Transverse colon (tissue), 4 donors: ENCODE measurements around the gene ZNF740. TPM values are rescaled to one million over a fixed set of nuclear protein-coding genes. Genes with fewer than 3 reads are reported as not detected.

ENCODE experiments used
- DNase-seq: peaks from one replicate; pipeline ENCODE4 v3.0.0-alpha.2; 2019
- H3K27ac ChIP-seq, 4 donors: fragments of 200-600 bp; sonication (generic); 2 replicates each; pipeline ENCODE4 v1.5.1; 2016 to 2018; ENCODE audit warnings: inconsistent platforms in 4 of 4
- H3K27me3 ChIP-seq: fragments of 200-600 bp; sonication (generic); 2 replicates; pipeline ENCODE4 v1.5.1; 2017; ENCODE audit warnings: inconsistent platforms
- H3K36me3 ChIP-seq, 4 donors: fragments of 200-600 bp; sonication (generic); 2 replicates each; pipeline ENCODE4 v1.5.1; 2017 to 2019; ENCODE audit warnings: inconsistent platforms in 4 of 4
- H3K4me1 ChIP-seq, 4 donors: fragments of 200-600 bp; sonication (generic); 2 replicates each; pipeline ENCODE4 v1.5.1; 2017 to 2020; ENCODE audit warnings: inconsistent platforms in 4 of 4
- H3K4me3 ChIP-seq, 4 donors: fragments of 200-600 bp; sonication (generic); 1 replicate in 1 of 4; 2 replicates in 3 of 4; pipeline versions ENCODE4 v1.5.1 to v1.6.1; 2017 to 2019; ENCODE audit warnings: inconsistent platforms in 4 of 4
- H3K9me3 ChIP-seq, 2 donors: fragments of 200-600 bp; sonication (generic); 2 replicates each; pipeline ENCODE4 v1.5.1; 2017 to 2019; ENCODE audit warnings: inconsistent platforms in 2 of 2
- EP300 ChIP-seq: sonication (generic); formaldehyde crosslinking; IDR thresholded peaks from one replicate; pipeline ENCODE4 v1.6.1; 2017; ENCODE audit warnings: antibody characterized with exemption, low read depth
- POLR2A ChIP-seq: fragments of 450-650 bp; IDR thresholded peaks from one replicate; pipeline ENCODE4 v1.6.1; 2016; ENCODE audit warnings: antibody characterized with exemption, mild to moderate bottlenecking, moderate library complexity
- POLR2AphosphoS5 ChIP-seq, 3 donors: sonication (generic); formaldehyde crosslinking; IDR thresholded peaks; one replicate each; pipeline ENCODE4 v1.6.1; 2016; ENCODE audit warnings: antibody characterized with exemption in 3 of 3
- WGBS, 2 donors: methylation state at CpG; one replicate each; pipeline ENCODE4 v1.1.5; 2018; ENCODE audit warnings: low coverage in 1 of 2; 5-methylcytosine and 5-hydroxymethylcytosine counted together
- in situ Hi-C, 4 donors: fragments of 200-750 bp; cut with MboI; loops; one replicate each; pipeline versions ENCODE4 v1.15.0 to v1.15.1; 2017; ENCODE audit warnings: low sequenced_read_pairs in 3 of 4, low pct_ligation_motif_present in 1 of 4, low pct_unique_long_range_greater_than_20kb in 1 of 4
- intact Hi-C: fragments of 100-400 bp; cut with DNase I; formaldehyde crosslinking; loops from one replicate; pipeline ENCODE4 v1.15.1; 2023; ENCODE audit warnings: low total_unique reads
- total RNA-seq, 4 donors: library from RNA; depleted of rRNA; stranded (reverse); fragments of >200 nt; gene quantifications; one replicate each; pipeline ENCODE4 v1.1.0, GENCODE V29; 2016
- TF ChIP-seq, protein P1 (sequence below), 5 experiments: fragments of 200-600 bp in 3 of 5; fragments of 450-650 bp in 2 of 5; sonication (generic) in 3 of 5; IDR thresholded peaks; 1 replicate in 2 of 5; 2 replicates in 3 of 5; pipeline ENCODE4 v1.5.1; 2016 to 2017; ENCODE audit warnings: antibody characterized with exemption in 5 of 5, inconsistent platforms in 3 of 5, mild to moderate bottlenecking in 2 of 5, moderate library complexity in 1 of 5

Gene ZNF740
- total RNA-seq, 4 donors from 2014 or later, result 9.7 to 21.9 (median 16.3) TPM

DNA sequence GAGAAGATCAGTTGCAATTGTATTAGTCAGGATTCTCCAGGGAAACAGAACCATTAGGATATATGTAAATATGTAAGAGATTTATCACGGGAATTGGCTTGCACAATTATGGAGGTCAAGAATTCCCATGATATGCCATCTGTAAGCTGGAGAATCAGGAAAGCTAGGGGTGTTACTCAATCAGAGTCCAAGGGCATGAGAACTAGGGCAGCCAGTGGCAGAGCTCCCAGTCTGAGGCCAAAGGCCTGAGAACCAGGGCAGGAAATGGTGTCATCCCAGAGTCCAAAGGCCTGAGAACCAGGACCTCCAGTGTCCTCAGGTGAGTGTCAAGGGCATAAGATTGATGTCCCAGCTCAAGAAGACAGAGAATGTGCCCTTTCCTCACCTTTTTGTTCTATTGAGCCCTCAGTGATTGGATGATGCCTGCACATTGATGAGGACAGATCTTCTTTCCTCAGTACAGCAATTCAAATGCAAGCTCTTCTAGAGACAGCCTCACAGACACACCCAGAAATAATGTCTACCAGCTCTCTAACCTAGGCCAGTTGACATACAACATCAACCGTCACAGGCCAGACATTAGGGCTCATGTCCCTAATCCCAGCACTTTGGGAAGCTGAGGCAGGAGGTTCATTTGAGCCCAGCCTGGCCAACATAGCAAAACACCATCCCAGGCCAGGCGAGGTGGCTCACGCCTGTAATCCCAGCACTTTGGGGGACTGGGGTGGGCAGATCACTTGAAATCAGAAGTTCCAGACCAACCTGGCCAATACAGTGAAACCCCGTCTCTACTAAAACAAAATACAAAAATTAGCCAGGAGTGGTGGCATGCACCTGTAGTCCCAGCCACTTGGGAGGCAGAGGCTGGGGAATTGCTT lies 34.9 kb upstream of the ZNF740 start:
- H3K4me1 ChIP-seq, result no peaks in the 10 kb centered on the region
- in situ Hi-C loops (no loop called here), intact Hi-C loops (no loop called here)
- TF ChIP-seq POLR2A (no peak), POLR2AphosphoS5 (IDR thresholded peaks at IDR 0.05) (no peak), EP300 (no peak)
- H3K27me3 ChIP-seq, result no peaks in the 10 kb centered on the region
- WGBS, 2 donors, result 91 to 100% methylated on average over 2 to 5 of the region's 5 CpGs
- H3K4me3 ChIP-seq, result no peak overlapping the region
- no peak overlapping the region for H3K27ac ChIP-seq
- DNase-seq, result no peak
- H3K36me3 ChIP-seq, result no peaks in the 10 kb centered on the region
- no peaks in the 10 kb centered on the region for H3K9me3 ChIP-seq

DNA sequence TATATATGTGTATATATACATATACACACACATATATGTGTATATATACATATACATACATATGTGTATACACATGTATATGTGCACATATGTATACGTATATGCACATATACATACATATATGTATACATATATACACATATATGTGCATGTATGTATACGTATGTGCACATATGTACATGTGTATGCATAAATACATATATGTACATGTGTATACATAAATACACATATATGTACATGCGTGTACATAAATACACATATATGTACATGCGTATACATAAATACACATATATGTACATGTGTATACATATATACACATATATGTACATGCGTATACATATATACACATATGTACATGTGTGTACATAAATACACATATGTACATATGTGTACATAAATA lies 33.3 kb upstream of the ZNF740 start:
- no peak for DNase-seq
- in situ Hi-C loops, result no loop called here
- Histone ChIP-seq H3K36me3 (no peaks in the 10 kb centered on the region), H3K9me3 (no peaks in the 10 kb centered on the region), H3K27me3 (no peaks in the 10 kb centered on the region), H3K4me1 (no peaks in the 10 kb centered on the region), H3K4me3 (no peak overlapping the region), H3K27ac (no peak overlapping the region)
- TF ChIP-seq, protein P1, sequence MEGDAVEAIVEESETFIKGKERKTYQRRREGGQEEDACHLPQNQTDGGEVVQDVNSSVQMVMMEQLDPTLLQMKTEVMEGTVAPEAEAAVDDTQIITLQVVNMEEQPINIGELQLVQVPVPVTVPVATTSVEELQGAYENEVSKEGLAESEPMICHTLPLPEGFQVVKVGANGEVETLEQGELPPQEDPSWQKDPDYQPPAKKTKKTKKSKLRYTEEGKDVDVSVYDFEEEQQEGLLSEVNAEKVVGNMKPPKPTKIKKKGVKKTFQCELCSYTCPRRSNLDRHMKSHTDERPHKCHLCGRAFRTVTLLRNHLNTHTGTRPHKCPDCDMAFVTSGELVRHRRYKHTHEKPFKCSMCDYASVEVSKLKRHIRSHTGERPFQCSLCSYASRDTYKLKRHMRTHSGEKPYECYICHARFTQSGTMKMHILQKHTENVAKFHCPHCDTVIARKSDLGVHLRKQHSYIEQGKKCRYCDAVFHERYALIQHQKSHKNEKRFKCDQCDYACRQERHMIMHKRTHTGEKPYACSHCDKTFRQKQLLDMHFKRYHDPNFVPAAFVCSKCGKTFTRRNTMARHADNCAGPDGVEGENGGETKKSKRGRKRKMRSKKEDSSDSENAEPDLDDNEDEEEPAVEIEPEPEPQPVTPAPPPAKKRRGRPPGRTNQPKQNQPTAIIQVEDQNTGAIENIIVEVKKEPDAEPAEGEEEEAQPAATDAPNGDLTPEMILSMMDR (IDR thresholded peaks at IDR 0.05), result no peak
- no peak for TF ChIP-seq POLR2A
- TF ChIP-seq EP300, result no peak
- no peak for TF ChIP-seq POLR2AphosphoS5 (IDR thresholded peaks at IDR 0.05)
- intact Hi-C loops, result no loop called here
- 88% methylated on average over 5 of the region's 5 CpGs for WGBS, 2 donors

DNA sequence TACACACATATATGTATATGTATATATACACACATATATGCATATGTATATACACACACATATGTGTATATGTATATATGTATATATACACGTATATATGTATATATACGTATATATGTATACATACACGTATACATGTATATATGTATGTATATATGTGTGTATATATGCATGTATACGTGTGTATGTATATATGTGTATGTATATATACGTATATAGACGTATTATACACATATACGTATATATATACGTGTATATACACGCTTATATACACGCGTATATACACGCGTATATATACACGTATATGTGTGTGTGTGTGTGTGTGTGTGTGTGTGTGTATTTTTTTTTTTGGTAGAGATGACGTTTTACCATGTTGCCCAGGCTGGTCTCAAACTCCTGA lies 32.9 kb upstream of the ZNF740 start:
- Histone ChIP-seq H3K4me1 (no peaks in the 10 kb centered on the region), H3K27ac (no peak overlapping the region), H3K4me3 (no peak overlapping the region), H3K36me3 (no peaks in the 10 kb centered on the region), H3K9me3 (no peaks in the 10 kb centered on the region), H3K27me3 (no peaks in the 10 kb centered on the region)
- DNase-seq, result no peak
- in situ Hi-C loops, result no loop called here
- intact Hi-C loops, result no loop called here
- WGBS, 2 donors, result 83 to 87% methylated on average over 15 of the region's 15 CpGs
- TF ChIP-seq EP300 (no peak), POLR2AphosphoS5 (IDR thresholded peaks at IDR 0.05) (no peak), POLR2A (no peak)
- TF ChIP-seq, protein P1 (IDR thresholded peaks at IDR 0.05), result no peak

DNA sequence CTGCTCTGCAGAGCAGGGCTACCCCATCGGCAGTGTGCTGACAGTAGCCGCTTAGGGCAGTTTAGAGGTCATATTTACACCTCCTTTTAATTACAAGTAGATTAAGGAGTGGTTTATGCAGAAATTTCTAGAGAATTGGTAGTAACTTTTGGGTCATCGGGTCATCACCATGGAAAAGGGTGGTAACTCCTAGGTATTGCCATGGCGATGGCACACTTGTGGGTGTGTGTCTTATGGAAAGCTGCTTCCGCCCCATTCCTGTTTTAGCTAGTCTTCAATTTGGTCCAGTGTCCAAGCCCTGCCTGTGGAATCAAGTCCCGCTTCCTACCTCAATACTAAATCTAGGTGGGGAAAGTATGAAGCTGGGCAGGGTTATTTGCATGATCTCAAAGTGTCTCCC lies 29.5 kb upstream of the ZNF740 start:
- Histone ChIP-seq H3K36me3 (no peaks in the 10 kb centered on the region), H3K4me1 (no peaks in the 10 kb centered on the region), H3K27ac (no peak overlapping the region), H3K4me3 (no peak overlapping the region), H3K27me3 (no peaks in the 10 kb centered on the region), H3K9me3 (no peaks in the 10 kb centered on the region)
- TF ChIP-seq, protein P1 (IDR thresholded peaks at IDR 0.05), result no peak
- no peak for TF ChIP-seq POLR2A
- TF ChIP-seq POLR2AphosphoS5 (IDR thresholded peaks at IDR 0.05), result no peak
- no peak for TF ChIP-seq EP300
- DNase-seq, result no peak
- in situ Hi-C loops (no loop called here), intact Hi-C loops (no loop called here)
- WGBS, 2 donors, result 87% methylated on average over 6 of the region's 6 CpGs; no CpG with 5 or more reads in 1 of the 2 donors
